Inferior parietal cortex (tissue), 1 donor: Measurements from ENCODE around the gene CD47.

ENCODE experiments used
- DNase-seq: peaks from one replicate; pipeline ENCODE4 v3.0.0-alpha.2; 2016; ENCODE audit errors: extremely low spot score

Gene CD47

DNA sequence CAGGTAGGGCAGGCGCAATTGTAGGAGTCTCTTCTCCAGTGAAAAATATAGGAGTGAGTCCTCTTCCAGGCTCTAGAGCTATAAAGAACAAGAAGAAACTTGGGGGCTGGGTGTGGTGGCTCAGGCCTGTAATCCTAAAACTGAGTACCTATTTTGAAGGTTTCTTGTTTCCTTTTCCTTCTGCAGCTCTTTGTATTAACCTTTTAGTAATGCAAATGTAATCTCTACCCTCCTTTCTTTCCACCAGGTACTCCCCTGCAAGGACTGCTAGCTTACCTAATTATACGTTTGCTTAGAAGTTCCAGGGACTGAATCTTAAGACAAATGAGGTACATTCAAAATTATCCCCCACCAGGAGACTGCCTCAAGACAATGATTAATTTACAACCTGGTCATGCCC, 75.9 kb downstream of the CD47 start:
- DNase-seq: no peak

DNA sequence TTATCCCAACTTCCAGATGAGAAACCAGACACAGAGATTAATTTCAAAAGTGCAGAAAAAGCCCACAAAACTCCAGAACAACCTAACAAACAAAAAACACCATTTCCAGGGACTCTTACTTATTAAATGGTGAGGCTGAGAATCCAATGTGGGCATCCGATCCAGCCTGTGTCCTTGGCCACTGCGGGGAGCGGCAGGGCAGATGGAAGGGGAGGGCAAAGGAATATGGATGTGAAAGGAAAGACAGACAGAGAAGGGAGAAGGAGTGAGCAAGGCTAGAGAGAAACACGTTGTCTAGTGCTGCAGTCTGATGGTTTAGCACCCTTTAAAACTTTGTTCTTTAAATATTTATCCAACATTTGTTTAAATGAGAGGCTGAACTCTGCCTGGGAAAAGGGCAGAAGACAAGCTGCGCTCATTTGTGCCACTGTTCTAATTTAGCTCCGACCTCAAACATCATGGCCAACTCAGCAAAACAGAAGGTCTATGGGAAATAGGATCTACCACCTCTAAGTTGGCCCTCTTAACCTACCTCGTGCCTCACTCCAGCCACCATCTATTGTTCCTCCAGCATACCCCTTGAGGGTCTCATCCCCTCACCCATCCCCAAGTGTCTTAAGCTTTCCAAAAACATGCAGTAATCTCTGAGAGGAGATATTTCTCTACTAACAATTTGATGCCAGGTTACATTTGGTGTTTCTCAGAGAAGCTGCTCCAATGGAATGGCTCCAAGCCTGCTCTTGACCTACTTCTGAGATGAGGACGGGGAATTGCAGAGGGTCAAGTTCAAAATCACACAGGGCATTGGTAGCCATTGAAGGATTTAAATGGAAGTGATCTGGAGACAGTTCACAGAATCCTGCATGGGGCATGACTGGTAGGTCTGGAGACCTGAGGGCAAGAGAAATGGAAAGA, 77.4 kb downstream of the CD47 start:
- DNase-seq: no peak

DNA sequence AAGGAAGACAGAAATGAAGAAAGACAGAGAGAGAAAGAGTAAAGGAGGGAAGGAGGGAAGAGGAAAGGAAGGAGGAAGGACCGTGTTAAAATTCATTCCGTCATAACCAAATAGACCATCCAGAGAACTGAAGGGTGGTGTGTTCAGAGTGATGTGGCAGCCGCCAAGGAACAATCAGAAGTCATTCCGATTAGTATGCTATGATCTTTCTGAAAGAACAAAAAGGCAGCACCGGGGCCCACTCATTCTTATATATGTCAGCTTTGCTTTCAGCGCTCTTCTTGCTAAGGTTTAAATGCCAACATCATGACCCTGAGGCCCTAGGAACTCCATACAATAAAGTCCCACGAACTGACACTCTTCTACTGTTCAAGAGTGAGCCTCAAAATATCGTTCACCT, 78.5 kb downstream of the CD47 start:
- DNase-seq: no peak

DNA sequence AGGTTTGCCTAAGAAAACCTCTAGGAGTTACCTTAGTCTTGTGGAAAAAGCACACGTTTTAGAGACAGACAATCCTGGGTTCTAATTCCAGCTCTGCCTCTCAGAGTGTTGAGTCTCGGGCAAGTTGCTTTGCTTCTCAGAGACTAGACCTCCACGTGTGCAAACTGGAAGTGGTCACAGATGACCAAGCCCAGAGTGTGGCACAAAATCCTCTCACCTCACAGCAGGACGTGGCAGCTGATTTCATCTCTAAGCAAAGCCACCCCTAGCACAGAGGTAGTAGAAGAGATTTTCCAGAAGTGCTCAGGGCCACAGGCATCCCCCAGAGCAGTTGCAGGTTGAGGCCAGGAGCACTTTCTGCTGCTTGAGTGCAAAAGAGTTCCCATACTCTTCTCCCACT, 79.2 kb downstream of the CD47 start:
- no peak for DNase-seq

DNA sequence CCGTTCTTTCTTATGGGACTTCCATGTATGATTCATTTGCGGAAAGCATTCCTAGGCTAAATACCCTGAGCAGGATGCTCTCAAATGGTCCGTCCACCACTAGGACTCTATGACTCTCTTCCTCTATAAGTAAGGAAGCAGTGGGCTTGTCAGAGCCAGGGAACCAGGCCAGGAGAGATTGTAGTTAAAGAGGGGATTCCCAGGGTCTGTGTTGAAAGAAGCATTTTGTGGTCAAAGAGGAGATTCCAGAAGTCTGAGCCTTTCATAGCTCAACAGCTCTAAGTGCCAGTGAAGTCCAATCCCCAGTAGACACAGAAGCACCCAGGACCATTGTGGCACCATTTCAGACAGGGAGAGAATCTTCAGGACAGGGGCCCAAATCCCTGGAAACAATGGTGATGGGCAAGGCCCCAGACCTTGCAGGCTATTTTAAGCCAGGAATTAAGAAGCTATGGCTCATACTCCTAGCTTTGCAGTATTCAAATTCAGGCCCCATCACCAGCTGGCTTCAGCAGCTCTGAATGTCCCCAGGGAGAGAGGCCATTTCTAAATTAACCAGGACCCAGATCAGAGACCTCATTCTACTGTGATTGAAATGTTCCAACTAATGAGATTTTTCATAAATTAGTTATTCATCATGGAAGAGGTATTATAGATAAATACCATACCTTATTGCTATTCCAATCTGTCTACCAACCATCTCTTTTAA, 81.7 kb downstream of the CD47 start:
- DNase-seq: no peak

DNA sequence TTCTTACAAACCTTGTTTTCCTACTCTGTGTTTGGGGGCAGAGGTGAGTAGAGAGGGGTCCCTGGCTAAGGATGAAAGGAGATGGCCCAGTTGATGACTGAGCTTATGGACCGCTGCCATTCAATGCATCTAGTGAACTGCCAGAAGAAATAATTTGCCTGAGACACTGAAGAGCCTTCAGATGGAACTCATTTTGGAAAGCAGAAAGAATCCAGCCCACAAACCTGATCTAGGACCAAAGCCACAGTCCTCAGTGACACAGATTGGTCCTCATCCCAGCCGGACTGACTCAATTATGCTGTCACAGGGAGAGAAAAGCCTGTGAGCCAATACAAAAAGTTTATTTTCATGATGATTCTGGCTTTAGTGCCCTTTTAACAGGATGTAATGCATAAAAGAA, 82.7 kb downstream of the CD47 start:
- no peak for DNase-seq

DNA sequence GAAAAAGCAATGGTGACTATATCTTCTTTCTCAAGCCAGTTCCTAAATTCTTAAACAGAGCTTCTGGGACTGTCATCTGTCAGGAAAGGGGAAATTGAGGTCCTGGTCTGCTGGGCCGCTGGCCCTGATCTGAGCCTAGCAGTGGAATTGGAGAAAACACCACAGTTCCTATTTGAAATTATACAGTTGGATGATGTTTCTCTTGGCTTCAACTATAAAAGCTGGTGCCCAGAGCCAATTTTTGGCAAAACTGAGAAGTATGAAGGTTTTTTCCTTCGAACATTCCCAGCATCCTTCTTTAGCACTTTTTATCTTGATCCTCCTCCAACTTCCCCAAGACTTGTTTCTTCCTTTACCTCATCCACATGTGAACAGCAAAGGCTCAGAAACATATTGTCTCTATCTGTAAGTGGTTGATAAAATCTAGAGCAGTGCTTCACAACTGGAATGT, 83.9 kb downstream of the CD47 start:
- DNase-seq: peak; percentile 65

DNA sequence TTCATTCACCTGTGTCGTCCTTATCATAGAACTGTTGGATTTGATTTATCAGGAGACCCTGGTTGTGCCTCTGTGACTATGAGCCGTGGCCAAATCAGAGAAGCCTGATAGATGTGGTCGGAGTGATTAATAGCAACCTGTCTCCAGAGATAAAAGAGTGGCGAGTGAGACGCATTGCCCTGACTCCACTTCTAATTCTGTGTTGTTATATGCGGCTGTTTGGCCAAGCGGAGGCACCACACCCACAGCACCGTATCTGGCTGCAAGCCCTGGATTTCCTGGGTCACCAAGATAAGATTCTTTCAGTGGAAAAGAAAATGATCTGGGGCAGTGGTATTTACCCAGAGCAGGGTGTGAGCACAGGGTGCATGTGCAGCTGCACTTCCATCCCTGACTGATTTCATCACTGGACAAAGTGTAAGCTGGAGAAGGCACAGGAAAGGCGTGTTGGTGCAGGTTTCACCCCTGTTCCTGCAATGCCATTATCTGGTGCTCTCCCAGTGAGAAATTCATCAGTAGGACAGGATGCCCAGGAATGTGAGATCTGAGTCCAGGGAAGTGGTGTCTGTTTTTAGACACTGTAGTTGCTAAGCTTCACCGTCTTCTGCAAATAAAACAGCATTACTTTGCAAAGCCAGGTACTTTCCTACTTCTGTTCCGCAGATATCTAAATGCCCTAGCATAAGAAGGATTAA, 84.6 kb downstream of the CD47 start:
- peak; percentile 11 for DNase-seq

DNA sequence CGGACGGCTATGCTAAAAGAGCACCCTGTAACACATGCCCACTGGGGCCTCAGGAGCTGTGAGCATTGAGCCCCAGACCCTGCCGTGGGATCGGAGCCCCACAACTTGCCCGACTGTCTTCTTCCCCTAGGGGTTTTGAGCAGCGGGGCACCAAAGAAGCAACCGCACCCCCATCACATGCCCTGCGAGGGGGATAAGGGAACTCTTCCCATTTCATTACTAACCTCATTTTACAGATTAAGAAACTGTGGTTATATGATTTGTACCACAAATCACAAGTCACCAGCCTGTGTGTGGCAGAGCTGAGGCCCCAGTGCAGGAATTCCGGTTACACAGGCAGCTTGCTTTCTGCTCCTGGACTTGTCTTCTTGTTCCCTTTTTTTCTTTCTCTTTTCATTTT, 86.2 kb downstream of the CD47 start:
- DNase-seq: no peak

DNA sequence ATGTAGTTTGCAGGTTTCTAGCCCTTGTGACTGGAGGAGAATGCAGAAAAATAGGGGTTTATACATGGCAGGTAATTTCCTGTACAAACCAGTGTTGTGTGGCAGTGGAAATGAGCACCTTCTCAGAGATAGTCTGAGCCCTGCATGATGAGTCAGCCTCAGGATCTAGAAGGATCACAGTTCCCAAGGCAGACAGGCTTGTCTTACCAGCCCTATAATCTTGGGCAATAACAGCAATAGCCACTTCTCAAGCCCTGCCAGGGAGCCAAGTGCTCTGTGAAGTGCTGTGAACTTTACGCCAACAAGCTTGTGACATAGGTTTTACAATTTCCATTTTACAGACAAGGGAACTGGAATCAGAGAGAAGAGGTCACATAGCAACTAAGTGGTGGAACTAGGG, 89.4 kb downstream of the CD47 start:
- DNase-seq: no peak

DNA sequence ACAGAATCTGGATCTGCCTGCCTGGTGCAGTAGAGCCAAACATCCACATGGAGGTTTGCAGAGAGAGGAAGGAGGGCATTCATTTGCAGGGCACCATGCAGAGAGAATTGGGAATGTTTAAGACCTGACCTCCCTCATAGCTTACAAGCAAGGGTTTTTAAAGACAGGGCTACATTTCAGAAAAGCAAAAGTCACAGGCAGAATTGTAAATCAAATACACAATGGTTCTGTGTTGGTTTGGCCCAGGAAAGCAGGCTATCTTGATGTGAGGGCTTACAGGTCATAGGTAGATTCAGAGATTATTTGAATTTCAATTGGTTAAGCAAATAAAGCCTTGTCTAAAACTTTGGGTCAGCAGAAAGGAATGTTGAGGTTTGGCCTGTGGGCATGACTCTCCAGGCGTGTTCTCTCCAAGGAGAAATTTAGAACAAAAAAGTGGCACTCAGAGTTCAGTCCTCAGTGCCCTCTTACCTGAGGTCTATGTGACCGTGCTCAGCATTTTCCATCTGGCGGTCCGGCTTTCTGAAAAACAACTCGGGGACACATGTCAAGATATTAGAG, 91.5 kb downstream of the CD47 start:
- DNase-seq: no peak

DNA sequence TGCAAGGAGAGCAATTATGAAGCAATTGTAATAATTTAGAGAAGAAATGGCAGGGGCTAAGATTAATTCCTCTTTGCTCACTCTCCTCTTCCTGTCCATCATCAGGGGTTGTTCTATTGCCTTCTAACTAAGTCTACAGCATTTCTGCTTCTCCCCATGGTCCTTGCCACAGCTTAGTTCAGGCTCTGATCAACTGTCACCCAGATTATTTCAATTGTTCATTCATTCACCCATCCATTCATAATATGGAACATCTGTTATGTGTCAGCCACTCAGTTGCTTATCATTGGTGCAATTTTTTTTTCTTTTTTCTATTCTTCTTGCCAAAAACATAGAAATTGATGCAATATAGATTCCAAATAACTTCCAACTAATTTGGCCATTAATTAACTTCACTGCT, 93.2 kb downstream of the CD47 start:
- no peak for DNase-seq

DNA sequence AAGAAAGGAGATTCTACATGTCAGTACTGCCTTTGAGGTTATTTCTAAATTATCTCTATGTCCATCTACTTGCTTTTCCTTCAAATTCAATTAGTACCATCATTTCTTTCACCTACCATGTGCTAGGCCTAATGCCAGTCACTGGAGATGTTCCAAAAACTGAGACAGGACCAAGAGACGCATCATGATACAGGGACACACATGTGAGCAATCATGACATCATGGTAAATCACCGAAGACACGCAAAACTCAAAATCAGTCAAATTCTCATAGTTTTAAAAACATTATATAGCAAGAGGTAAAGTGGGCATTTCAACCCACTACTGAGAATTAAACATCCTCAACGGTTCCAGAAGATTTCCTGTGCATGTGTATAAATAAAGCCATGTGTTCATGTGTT, 95.0 kb downstream of the CD47 start:
- DNase-seq: no peak

DNA sequence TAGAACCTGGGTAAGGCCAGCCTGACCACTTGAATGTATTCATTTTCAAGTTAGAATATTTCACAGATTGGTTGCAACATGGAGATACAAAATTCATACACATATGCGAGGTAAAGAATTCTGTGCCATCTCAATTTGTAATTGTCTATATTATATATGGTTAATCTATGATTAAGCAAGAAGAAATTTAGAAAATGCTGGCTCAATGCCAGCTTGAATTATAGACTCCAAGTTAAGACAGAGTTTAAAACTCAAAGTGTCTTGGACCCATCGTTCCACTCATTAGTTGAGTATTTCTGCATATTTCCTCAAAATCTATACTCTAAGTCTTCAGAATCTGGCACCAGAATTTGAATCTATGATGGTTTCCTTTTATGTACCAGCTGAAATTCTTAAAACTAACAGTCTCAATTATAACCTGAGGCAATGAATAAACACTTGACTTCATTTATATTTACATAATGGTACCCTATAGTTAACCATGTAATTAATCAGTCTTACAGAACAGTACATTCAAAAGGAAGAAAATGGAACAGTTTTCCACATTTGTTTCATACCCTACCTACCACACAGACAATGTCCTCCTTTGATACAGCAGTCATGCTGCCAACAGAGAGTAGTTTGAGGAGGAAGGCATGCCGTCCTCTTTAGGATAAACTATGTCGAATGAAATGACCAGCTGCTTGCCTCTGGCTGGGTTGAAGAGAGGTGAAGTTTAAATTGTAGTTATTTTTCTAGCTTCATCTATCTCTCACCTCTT, 95.7 kb downstream of the CD47 start:
- DNase-seq: no peak

DNA sequence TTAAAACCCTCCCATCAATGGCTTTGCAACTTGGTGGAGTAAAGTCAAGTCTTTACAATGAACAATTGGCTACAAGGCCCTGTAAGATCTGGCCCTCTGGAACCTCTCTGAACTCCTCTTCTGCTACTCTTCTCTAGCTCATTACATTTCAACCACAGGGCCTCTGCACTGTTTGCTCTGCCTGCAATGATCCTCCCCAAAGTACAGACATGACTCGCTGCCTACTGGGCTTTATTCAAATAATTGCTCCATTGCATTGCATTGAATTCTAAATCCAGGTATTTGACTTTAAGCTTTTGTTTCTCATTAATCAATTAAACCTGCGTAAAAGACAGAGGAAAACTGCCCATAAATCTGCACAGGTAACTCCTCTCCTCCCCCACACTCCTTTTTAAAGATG, 96.7 kb downstream of the CD47 start:
- no peak for DNase-seq

DNA sequence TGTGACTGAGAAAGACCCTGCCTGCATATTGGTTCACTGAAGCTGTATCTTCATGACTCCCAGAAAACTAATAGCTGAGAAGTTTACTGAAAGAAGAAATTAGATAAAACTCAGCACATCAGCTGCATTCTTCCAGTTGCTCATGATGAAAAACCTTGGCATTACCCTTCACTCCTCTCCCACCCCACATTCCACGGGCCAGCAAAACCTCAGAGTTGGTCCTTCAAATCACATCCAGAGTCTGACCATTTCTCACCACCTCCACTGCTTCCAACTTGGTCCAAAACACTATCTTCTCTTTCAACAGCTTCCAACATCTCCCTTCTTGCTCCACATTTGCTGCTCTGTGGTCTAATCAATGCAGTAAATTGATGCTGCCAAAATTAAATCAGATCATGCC, 97.1 kb downstream of the CD47 start:
- DNase-seq: no peak
